IMR-90 (cell line): ENCODE measurements around the gene BGLAP. TPM values are rescaled to one million over a fixed set of nuclear protein-coding genes. Genes with fewer than 3 reads are reported as not detected.

Source experiments
- ATAC-seq: fragments of 200-7000 bp; cut with Tn5 transposase; 2 replicates; pipeline ENCODE4 v1.9.1; 2020; ENCODE audit warnings: low read depth, mild to moderate bottlenecking, moderate library complexity
- BruUV-seq: library from RNA; stranded (reverse); fragments of 400-500 nt; replicated peaks from 2 replicates; lab custom pipeline; 2021; lab: Mats Ljungman, UMichigan
- CTCF ChIA-PET: fragments of 300-600 bp; formaldehyde crosslinking; extraction: SDS; loops from one replicate; lab custom pipeline; 2021; ENCODE audit warnings: antibody characterized with exemption; lab: Yijun Ruan, JAX
- POLR2A ChIA-PET: fragments of 300-600 bp; sonication (Branson Sonifier 250); formaldehyde crosslinking; loops from one replicate; lab custom pipeline; 2022; ENCODE audit warnings: antibody characterized with exemption; ENCODE audit not compliant: unreplicated experiment; lab: Charles Lee
- DNase-seq: peaks from one replicate; pipeline ENCODE4 v3.0.0; 2013
- H2AFZ ChIP-seq: replicated peaks from 2 replicates; pipeline ENCODE3; 2013; ENCODE audit warnings: low read length, mild to moderate bottlenecking; ENCODE audit not compliant: poor library complexity
- H2AK5ac ChIP-seq: 2 replicates; pipeline ENCODE4 v1.6.1; 2013; ENCODE audit warnings: low read depth, low read length, inconsistent platforms
- H2AK9ac ChIP-seq: replicated peaks from 2 replicates; pipeline ENCODE3; 2013; ENCODE audit warnings: mild to moderate bottlenecking, low read depth, low read length, moderate library complexity; ENCODE audit not compliant: poor library complexity
- H2BK120ac ChIP-seq: 2 replicates; pipeline ENCODE4 v1.6.1; 2013; ENCODE audit warnings: low read depth, low read length, inconsistent platforms
- H2BK15ac ChIP-seq: 3 replicates; pipeline ENCODE4 v1.6.1; 2013; ENCODE audit warnings: low read depth, low read length, inconsistent platforms
- H2BK20ac ChIP-seq: 2 replicates; pipeline ENCODE4 v1.6.1; 2013; ENCODE audit warnings: low read depth, mild to moderate bottlenecking, inconsistent platforms, low read length, moderate library complexity
- H2BK5ac ChIP-seq: 2 replicates; pipeline ENCODE4 v1.6.1; 2013; ENCODE audit warnings: mild to moderate bottlenecking, low read depth, low read length, inconsistent platforms; ENCODE audit not compliant: poor library complexity, severe bottlenecking
- H3K14ac ChIP-seq: replicated peaks from 2 replicates; pipeline ENCODE4 v1.6.1; 2013; ENCODE audit warnings: low read depth, low read length, inconsistent platforms
- H3K18ac ChIP-seq: 2 replicates; pipeline ENCODE4 v1.6.1; 2013; ENCODE audit warnings: low read depth, low read length, control low read depth
- H3K23ac ChIP-seq: 2 replicates; pipeline ENCODE4 v1.6.1; 2013; ENCODE audit warnings: low read depth, low read length, inconsistent platforms
- H3K27ac ChIP-seq: 2 replicates; pipeline ENCODE4 v1.5.1; 2013; ENCODE audit warnings: mild to moderate bottlenecking, control low read depth, low read length; ENCODE audit not compliant: insufficient read depth
- H3K27me3 ChIP-seq: 2 replicates; pipeline ENCODE4 v1.6.1; 2013; ENCODE audit warnings: low read length; ENCODE audit not compliant: control insufficient read depth, insufficient read depth
- H3K36me3 ChIP-seq: 2 replicates; pipeline ENCODE4 v1.6.1; 2013; ENCODE audit warnings: low read length, mixed read lengths; ENCODE audit not compliant: control insufficient read depth, insufficient read depth
- H3K4ac ChIP-seq: 2 replicates; pipeline ENCODE4 v1.6.1; 2013; ENCODE audit warnings: low read depth, low read length, inconsistent platforms
- H3K4me1 ChIP-seq: 2 replicates; pipeline ENCODE4 v1.6.1; 2013; ENCODE audit warnings: low read length, mixed read lengths; ENCODE audit not compliant: control insufficient read depth, insufficient read depth
- H3K4me2 ChIP-seq: 2 replicates; pipeline ENCODE4 v1.6.1; 2013; ENCODE audit warnings: low read depth, mild to moderate bottlenecking, control low read depth, low read length, moderate library complexity
- H3K4me3 ChIP-seq: 2 replicates; pipeline ENCODE4 v1.5.1; 2013; ENCODE audit warnings: low read depth, mild to moderate bottlenecking, control low read depth, low read length, moderate library complexity; ENCODE audit not compliant: insufficient read depth
- H3K56ac ChIP-seq: 2 replicates; pipeline ENCODE4 v1.6.1; 2013; ENCODE audit warnings: low read length, inconsistent platforms; ENCODE audit not compliant: insufficient read depth; ENCODE audit errors: extremely low read depth
- H3K79me1 ChIP-seq, 2 experiments: 2 replicates each; pipeline ENCODE4 v1.6.1; 2013; ENCODE audit warnings: low read length in 2 of 2, inconsistent platforms in 1 of 2, low read depth in 1 of 2
- H3K9ac ChIP-seq: 2 replicates; pipeline ENCODE4 v1.6.1; 2013; ENCODE audit warnings: low read depth, low read length, control low read depth
- H3K9me1 ChIP-seq: 2 replicates; pipeline ENCODE4 v1.6.1; 2013; ENCODE audit warnings: low read length, inconsistent platforms; ENCODE audit not compliant: insufficient read depth
- H3K9me3 ChIP-seq: 2 replicates; pipeline ENCODE4 v1.6.1; 2013; ENCODE audit warnings: low read length; ENCODE audit not compliant: control insufficient read depth, insufficient read depth
- H4K20me1 ChIP-seq: 2 replicates; pipeline ENCODE4 v1.6.1; 2013; ENCODE audit warnings: low read length, inconsistent platforms; ENCODE audit not compliant: insufficient read depth
- H4K5ac ChIP-seq: 2 replicates; pipeline ENCODE4 v1.6.1; 2013; ENCODE audit warnings: mild to moderate bottlenecking, low read depth, low read length, control low read depth
- H4K8ac ChIP-seq, 2 experiments: 2 replicates each; pipeline ENCODE4 v1.6.1; 2013; ENCODE audit warnings: low read depth in 2 of 2, low read length in 2 of 2, control low read depth in 1 of 2, inconsistent platforms in 1 of 2
- H4K91ac ChIP-seq: 2 replicates; pipeline ENCODE4 v1.6.1; 2013; ENCODE audit warnings: low read depth, low read length, inconsistent platforms; ENCODE audit not compliant: insufficient read depth
- BHLHE40 ChIP-seq: fragments of 150-350 bp; IDR thresholded peaks from 2 replicates; pipeline ENCODE4 v1.6.1; 2016; ENCODE audit warnings: mild to moderate bottlenecking, low read depth, low read length
- CHD1 ChIP-seq: IDR thresholded peaks from 2 replicates; pipeline ENCODE4 v1.6.1; 2012; ENCODE audit warnings: low read depth, low read length, improper control_type of control experiment
- CTCF ChIP-seq: conservative IDR thresholded peaks from 2 replicates; pipeline ENCODE4 v1.5.1; 2012; ENCODE audit warnings: mild to moderate bottlenecking, low read depth, low read length, improper control_type of control experiment
- ELK1 ChIP-seq: fragments of 150-350 bp; IDR thresholded peaks from 2 replicates; pipeline ENCODE4 v1.6.1; 2016; ENCODE audit warnings: low read depth, mild to moderate bottlenecking, low read length, moderate library complexity, borderline replicate concordance
- FOS ChIP-seq: fragments of 150-350 bp; IDR thresholded peaks from 2 replicates; pipeline ENCODE4 v1.6.1; 2016; ENCODE audit warnings: low read depth, low read length
- MAFK ChIP-seq: IDR thresholded peaks from 2 replicates; pipeline ENCODE4 v1.6.1; 2012; ENCODE audit warnings: low read depth, low read length, improper control_type of control experiment
- NFE2L2 ChIP-seq: fragments of 150-350 bp; IDR thresholded peaks from 2 replicates; pipeline ENCODE4 v1.6.1; 2016; ENCODE audit warnings: low read depth, mild to moderate bottlenecking, low read length
- RAD21 ChIP-seq: IDR thresholded peaks from 2 replicates; pipeline ENCODE4 v1.6.1; 2012; ENCODE audit warnings: low read length, improper control_type of control experiment
- RCOR1 ChIP-seq: IDR thresholded peaks from 2 replicates; pipeline ENCODE4 v1.6.1; 2012; ENCODE audit warnings: mild to moderate bottlenecking, low read length, improper control_type of control experiment; ENCODE audit not compliant: insufficient replicate concordance
- WGBS, 2 experiments: methylation state at CpG; one replicate each; pipeline versions ENCODE4 v1.1.5 to v1.1.7; 2013; ENCODE audit warnings: missing lambda C conversion rate in 2 of 2; ENCODE audit not compliant: insufficient read length in 1 of 2; ENCODE audit errors: extremely low coverage in 2 of 2; 5-methylcytosine and 5-hydroxymethylcytosine counted together
- dilution Hi-C: fragments of 300-500 bp; cut with HindIII; formaldehyde crosslinking; loops from one replicate; pipeline ENCODE4 v1.14.3; 2018; ENCODE audit warnings: low sequenced_read_pairs; ENCODE audit not compliant: unreplicated experiment
- in situ Hi-C: fragments of 300-500 bp; cut with MboI; formaldehyde crosslinking; loops from 3 replicates; pipeline ENCODE4 v1.14.3; 2019; ENCODE audit warnings: low sequenced_read_pairs, inconsistent platforms, mixed read lengths
- intact Hi-C: fragments of 100-400 bp; cut with micrococcal nuclease; formaldehyde crosslinking; loops from 2 replicates; pipeline ENCODE4 v1.10.0; 2022
- polyA plus RNA-seq, 3 experiments: library from polyadenylated mRNA; depleted of rRNA; stranded (reverse); fragments of >200 nt; gene quantifications; 2 replicates each; pipeline ENCODE4 v1.2.3, GENCODE V29; 2012; ENCODE audit warnings: low replicate concordance in 1 of 3
- total RNA-seq: library from RNA; depleted of rRNA; stranded (reverse); fragments of >200 nt; gene quantifications from 2 replicates; pipeline ENCODE4 v1.2.3, GENCODE V29; 2012

The BGLAP gene
- total and polyA plus RNA-seq, 2 of the 4 experiments (the other 2 are of a cell fraction) = 0.67 TPM; not detected in 1

- CTCF ChIA-PET = no interaction called here
- Histone ChIP-seq H3K4me2 (no peak overlapping the region), H4K91ac (no peak overlapping the region), H4K20me1 (peaks cover 32% of the 10 kb centered on the region), H4K8ac (no peak overlapping the region), H2AK5ac (no peak overlapping the region), H2BK15ac (no peak overlapping the region), H3K36me3 (peaks cover 63% of the 10 kb centered on the region), H2BK120ac (no peak overlapping the region), H2AFZ (no peak overlapping the region), H3K56ac (no peak overlapping the region), H4K5ac (no peak overlapping the region), H3K14ac (no peak overlapping the region), H2AK9ac (no peak overlapping the region), H3K23ac (no peak overlapping the region), H3K9ac (no peak overlapping the region), H3K4ac (no peak overlapping the region), H3K27ac (no peak overlapping the region), H2BK20ac (no peak overlapping the region), H3K27me3 (no peaks in the 10 kb centered on the region), H3K9me1 (peaks cover 19% of the 10 kb centered on the region), H2BK5ac (no peak overlapping the region), H3K79me1 (peaks cover 13 to 53% of the 10 kb centered on the region in 2 experiments), H3K18ac (no peak overlapping the region), H3K4me1 (peaks cover 10% of the 10 kb centered on the region), H3K4me3 (no peak overlapping the region), H3K9me3 (no peaks in the 10 kb centered on the region)
- in situ Hi-C loops (no loop called here), dilution Hi-C loops (no loop called here), intact Hi-C loops (loop anchor here (5.0 kb wide), 1 partner anchor 51 kb away; no protein-coding TSS in a partner anchor)
- TF ChIP-seq CTCF (no peak), RAD21 (no peak), BHLHE40 (no peak), MAFK (no peak), RCOR1 (no peak), FOS (no peak), CHD1 (no peak), ELK1 (no peak), NFE2L2 (no peak)
- no peak for DNase-seq
- no peak for ATAC-seq
- 100% methylated on average over 2 of the region's 13 CpGs; no CpG with 5 or more reads in 1 of the 2 experiments for WGBS, 2 experiments
- POLR2A ChIA-PET = no interaction called here
- BruUV-seq = no TSS peak
Measured at GRCh38 chr1:156266051-156266450, 24.1 kb downstream of the BGLAP start.
